Astrocyte (in vitro differentiated cells and primary cell): ENCODE data around the gene GRK2.

Experiments used
- CTCF ChIP-seq: IDR thresholded peaks from 2 replicates; pipeline ENCODE4 v1.5.1; 2011; ENCODE audit warnings: low read depth, mild to moderate bottlenecking, inconsistent platforms, low read length, moderate library complexity; ENCODE audit not compliant: insufficient read depth
- EZH2 ChIP-seq: IDR thresholded peaks from 2 replicates; pipeline ENCODE4 v1.6.1; 2012; ENCODE audit warnings: mild to moderate bottlenecking, low read length, inconsistent platforms; ENCODE audit not compliant: insufficient read depth

- TF ChIP-seq CTCF: no peak
- TF ChIP-seq EZH2: no peak
Observed at GRCh38 chr11:67307545-67308001, 41.3 kb downstream of the GRK2 start.
